Aorta (tissue), 5 donors: ENCODE data around the gene SFSWAP. TPM values are rescaled to one million over a fixed set of nuclear protein-coding genes. Genes with fewer than 3 reads are reported as not detected.

Experiments
- ATAC-seq: fragments of 200-7000 bp; cut with Tn5 transposase; one replicate; pipeline ENCODE4 v1.9.1; 2022; ENCODE audit warnings: moderate library complexity; ENCODE audit not compliant: low FRiP score
- DNase-seq, 2 donors: peaks; one replicate each; pipeline ENCODE4 v3.0.0-alpha.2; 2020
- H3K27ac ChIP-seq, 2 donors: one replicate each; pipeline ENCODE4 v1.5.1; 2013; ENCODE audit warnings: low read length in 2 of 2, mild to moderate bottlenecking in 2 of 2, moderate library complexity in 2 of 2, control low read depth in 1 of 2, inconsistent platforms in 1 of 2, low read depth in 1 of 2
- H3K27me3 ChIP-seq, 2 donors: one replicate each; pipeline ENCODE4 v1.6.1; 2013; ENCODE audit warnings: control low read depth in 1 of 2, low read length in 1 of 2, mild to moderate bottlenecking in 1 of 2, moderate library complexity in 1 of 2; ENCODE audit not compliant: insufficient read depth in 2 of 2, control insufficient read depth in 1 of 2
- H3K36me3 ChIP-seq, 2 donors: one replicate each; pipeline ENCODE4 v1.6.1; 2013; ENCODE audit warnings: control low read depth in 1 of 2, low read length in 1 of 2, mild to moderate bottlenecking in 1 of 2; ENCODE audit not compliant: insufficient read depth in 2 of 2, control insufficient read depth in 1 of 2
- H3K4me1 ChIP-seq, 2 donors: one replicate each; pipeline ENCODE4 v1.6.1; 2013; ENCODE audit warnings: low read length in 2 of 2, control low read depth in 1 of 2, mild to moderate bottlenecking in 1 of 2, moderate library complexity in 1 of 2; ENCODE audit not compliant: insufficient read depth in 2 of 2, control insufficient read depth in 1 of 2
- H3K4me3 ChIP-seq, 2 donors: one replicate each; pipeline ENCODE4 v1.5.1; 2013; ENCODE audit warnings: low read length in 2 of 2, control low read depth in 1 of 2, mild to moderate bottlenecking in 1 of 2
- H3K9me3 ChIP-seq: one replicate; pipeline ENCODE4 v1.6.1; 2013; ENCODE audit warnings: mild to moderate bottlenecking, low read length; ENCODE audit not compliant: control insufficient read depth
- whole genome bisulfite sequencing, 2 donors: extraction: QIAGEN DNeasy Blood & Tissue Kit; methylation state at CpG; one replicate each; pipeline ENCODE4 v1.1.7; 2013; 5-methylcytosine and 5-hydroxymethylcytosine counted together
- intact Hi-C, 2 donors: fragments of 100-400 bp; cut with DNase I; formaldehyde crosslinking; loops; one replicate each; pipeline versions ENCODE4 v1.14.2 to v1.15.0; 2022
- polyA plus RNA-seq, 2 donors: library from polyadenylated mRNA; stranded (reverse); fragments of 200-250 nt; gene quantifications; one replicate each; pipeline ENCODE4 v1.2.3, GENCODE V29; 2013
- total RNA-seq, 2 donors: library from RNA; stranded (reverse); fragmentation: NEBNext Ultra II Directional; extraction: Animal tissue kit (Norgen Biotek cat#: 25700); gene quantifications; one replicate each; pipeline ENCODE4 v1.2.1, GENCODE V29; 2021
- donor health status: healthy with polysubstance abuse.
- donor health status: Bipolar disorder and iron deficiency.
- donor health status: DM: no; HTN: no; CAD: no.
- donor health status: DM: no; HTN: no; CAD: no.
- donor health status: DM: yes; HTN: yes; CAD: no.

SFSWAP gene
- total and polyA plus RNA-seq, 4 donors = 13.4 to 72.3 (median 48.7) TPM

GRCh38 chr12:131671276-131671675, 39.6 kb upstream of the SFSWAP start:
- H3K9me3 ChIP-seq = peaks cover 2% of the 10 kb centered on the region
- intact Hi-C loops = no loop called here
- peak in 1 of 2 donors; percentile 5 for DNase-seq
- no peak overlapping the region for H3K27ac ChIP-seq
- no peak overlapping the region for H3K4me3 ChIP-seq
- no peaks in the 10 kb centered on the region for H3K27me3 ChIP-seq
- WGBS, 2 donors = 59 to 76% methylated on average over 8 of the region's 8 CpGs
- ATAC-seq = no peak
- H3K36me3 ChIP-seq = no peaks in the 10 kb centered on the region
- no peaks in the 10 kb centered on the region for H3K4me1 ChIP-seq

GRCh38 chr12:131671871-131672270, 39.0 kb upstream of the SFSWAP start:
- peaks cover 2% of the 10 kb centered on the region for H3K9me3 ChIP-seq
- DNase-seq = peak in 1 of 2 donors; percentile 62
- intact Hi-C loops = no loop called here

GRCh38 chr12:131672311-131672940, 38.5 kb upstream of the SFSWAP start:
- Histone ChIP-seq H3K36me3 (no peaks in the 10 kb centered on the region), H3K4me3 (no peak overlapping the region), H3K4me1 (no peaks in the 10 kb centered on the region), H3K27ac (no peak overlapping the region), H3K27me3 (no peaks in the 10 kb centered on the region), H3K9me3 (peaks cover 2% of the 10 kb centered on the region)
- intact Hi-C loops = no loop called here
- 77 to 79% methylated on average over 17 of the region's 17 CpGs for WGBS, 2 donors
- no peak for ATAC-seq
- DNase-seq = peak in 1 of 2 donors; percentile 34

More at GRCh38 chr12:131671871-131672270, 39.0 kb upstream of the SFSWAP start:
- no peaks in the 10 kb centered on the region for H3K4me1 ChIP-seq
- no peaks in the 10 kb centered on the region for H3K36me3 ChIP-seq
- no peak overlapping the region for H3K4me3 ChIP-seq
- WGBS, 2 donors = 36 to 42% methylated on average over 8 of the region's 8 CpGs
- no peaks in the 10 kb centered on the region for H3K27me3 ChIP-seq
- no peak for ATAC-seq
- no peak overlapping the region for H3K27ac ChIP-seq

- no peaks in the 10 kb centered on the region for H3K36me3 ChIP-seq
- no peaks in the 10 kb centered on the region for H3K27me3 ChIP-seq
- H3K27ac ChIP-seq = no peak overlapping the region
- H3K4me1 ChIP-seq = no peaks in the 10 kb centered on the region
- ATAC-seq (no peak), DNase-seq (peak in 1 of 2 donors; percentile 66)
- H3K4me3 ChIP-seq = no peak overlapping the region
- WGBS, 2 donors = 66 to 79% methylated on average over 23 to 24 of the region's 24 CpGs
- intact Hi-C loops = no loop called here
- H3K9me3 ChIP-seq = peaks cover 2% of the 10 kb centered on the region
Measured at GRCh38 chr12:131672941-131673887, 37.7 kb upstream of the SFSWAP start.

- peak; percentile 8 to 15 for DNase-seq
- no peak for ATAC-seq
- Histone ChIP-seq H3K27ac (no peak overlapping the region), H3K4me1 (no peaks in the 10 kb centered on the region), H3K4me3 (no peak overlapping the region), H3K9me3 (peaks cover 2% of the 10 kb centered on the region), H3K36me3 (no peaks in the 10 kb centered on the region), H3K27me3 (no peaks in the 10 kb centered on the region)
- WGBS, 2 donors = 75 to 79% methylated on average over 7 of the region's 7 CpGs
- intact Hi-C loops = no loop called here
Measured at GRCh38 chr12:131673888-131674257, 37.0 kb upstream of the SFSWAP start.

GRCh38 chr12:131674373-131674772, 36.5 kb upstream of the SFSWAP start:
- no peak overlapping the region for H3K4me3 ChIP-seq
- 91 to 92% methylated on average over 6 of the region's 6 CpGs for WGBS, 2 donors
- H3K27ac ChIP-seq = no peak overlapping the region
- H3K4me1 ChIP-seq = no peaks in the 10 kb centered on the region
- no peak for ATAC-seq
- H3K27me3 ChIP-seq = no peaks in the 10 kb centered on the region
- DNase-seq = peak in 1 of 2 donors; percentile 26
- H3K36me3 ChIP-seq = no peaks in the 10 kb centered on the region
- intact Hi-C loops = no loop called here
- H3K9me3 ChIP-seq = peaks cover 2% of the 10 kb centered on the region

- Histone ChIP-seq H3K27me3 (no peaks in the 10 kb centered on the region), H3K36me3 (no peaks in the 10 kb centered on the region), H3K9me3 (peaks cover 2% of the 10 kb centered on the region), H3K4me3 (no peak overlapping the region), H3K4me1 (no peaks in the 10 kb centered on the region), H3K27ac (no peak overlapping the region)
- intact Hi-C loops = no loop called here
- DNase-seq = peak in 1 of 2 donors; percentile 44
- no peak for ATAC-seq
- 70 to 81% methylated on average over 21 of the region's 21 CpGs for WGBS, 2 donors
Measured at GRCh38 chr12:131675126-131676080, 35.5 kb upstream of the SFSWAP start.

GRCh38 chr12:131676544-131676943, 34.3 kb upstream of the SFSWAP start:
- Histone ChIP-seq H3K36me3 (no peaks in the 10 kb centered on the region), H3K9me3 (peaks cover 2% of the 10 kb centered on the region), H3K27ac (no peak overlapping the region), H3K27me3 (no peaks in the 10 kb centered on the region), H3K4me1 (no peaks in the 10 kb centered on the region), H3K4me3 (no peak overlapping the region)
- intact Hi-C loops = no loop called here
- DNase-seq (no peak), ATAC-seq (no peak)
- whole genome bisulfite sequencing, 2 donors = 79 to 86% methylated on average over 7 of the region's 7 CpGs
